Measurements from ENCODE around the gene STEAP2.

GRCh38 chr7:90225601-90226000 lies 14.1 kb downstream of the STEAP2 start:
- TF ChIP-seq CTCF (conservative IDR thresholded peaks at IDR 0.05) (no peak), EZH2 (IDR thresholded peaks at IDR 0.05; ENCODE audit: low read depth) (no peak)

Data from PC-9 (cell line).